HG02610 (cell line): ENCODE results near the gene RANBP3L.
"Not testable (repeated sequence)": the region's sequence is repeated elsewhere in the genome, so short reads cannot be mapped to it uniquely, and the experiment has no call there.

Source experiments
- ATAC-seq: cut with Tn5 transposase; IDR thresholded peaks from one replicate; pipeline ENCODE4 v1.9.1; 2021; ENCODE audit warnings: mild to moderate bottlenecking, moderate library complexity; ENCODE audit not compliant: unreplicated experiment

The RANBP3L gene

DNA sequence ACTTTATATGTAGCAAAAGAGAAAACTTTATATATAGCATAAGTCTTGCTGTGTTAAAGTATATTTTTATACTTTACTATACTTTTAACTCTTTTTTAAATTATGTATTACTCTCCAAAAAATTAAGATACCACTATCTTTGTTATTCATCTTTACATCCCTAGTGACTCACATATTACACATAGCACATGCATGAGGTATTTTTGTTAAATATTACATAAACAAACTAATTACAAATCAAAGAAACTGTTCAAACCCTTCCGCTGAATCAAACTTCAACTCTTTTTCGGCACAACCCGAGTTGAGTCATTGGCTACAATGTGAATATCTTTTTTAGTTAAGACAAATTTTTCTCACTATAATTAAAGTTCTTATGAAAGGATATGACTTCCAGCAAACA is 92.0 kb downstream of the RANBP3L start:
- no peak for ATAC-seq

DNA sequence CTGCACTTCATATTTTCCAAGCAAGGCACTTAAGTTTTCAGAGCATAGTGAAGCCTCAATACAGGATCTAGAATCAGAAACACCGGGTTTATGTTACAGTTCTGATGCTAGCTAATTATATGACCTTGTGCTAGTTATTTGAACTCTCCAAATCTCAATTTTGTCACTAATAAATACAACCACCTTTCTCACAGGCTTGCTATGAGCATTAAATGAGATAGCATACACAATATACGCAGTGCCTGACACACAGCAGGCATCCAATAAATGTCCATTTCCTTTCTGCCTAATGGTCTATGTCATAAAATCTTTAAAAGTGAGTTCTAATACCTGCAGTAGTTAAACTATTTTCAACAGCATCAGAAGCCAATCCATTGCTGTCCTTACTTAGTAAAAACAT is 92.9 kb downstream of the RANBP3L start:
- no peak for ATAC-seq

- no peak for ATAC-seq
Measured at GRCh38 chr5:36206913-36207312, 94.8 kb downstream of the RANBP3L start.

DNA sequence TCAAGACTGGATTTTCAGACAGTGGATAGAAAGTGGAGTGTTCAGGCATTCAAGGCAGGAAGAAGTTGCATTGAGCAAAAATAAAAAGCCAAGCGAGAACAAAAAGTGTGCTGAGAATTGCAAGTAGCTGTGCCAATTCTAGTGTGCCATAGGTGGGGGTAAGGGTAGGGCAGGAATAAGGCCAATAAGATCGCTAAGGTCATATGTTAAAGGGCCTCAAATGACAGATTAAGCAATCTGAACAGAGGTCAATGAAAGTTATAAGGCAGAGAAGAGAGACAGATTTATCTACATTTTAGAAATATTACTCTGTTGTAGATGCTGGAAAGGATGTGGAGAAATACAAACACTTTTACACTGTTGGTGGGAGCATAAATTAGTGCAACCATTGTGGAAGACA is 96.4 kb downstream of the RANBP3L start:
- ATAC-seq, result no peak

DNA sequence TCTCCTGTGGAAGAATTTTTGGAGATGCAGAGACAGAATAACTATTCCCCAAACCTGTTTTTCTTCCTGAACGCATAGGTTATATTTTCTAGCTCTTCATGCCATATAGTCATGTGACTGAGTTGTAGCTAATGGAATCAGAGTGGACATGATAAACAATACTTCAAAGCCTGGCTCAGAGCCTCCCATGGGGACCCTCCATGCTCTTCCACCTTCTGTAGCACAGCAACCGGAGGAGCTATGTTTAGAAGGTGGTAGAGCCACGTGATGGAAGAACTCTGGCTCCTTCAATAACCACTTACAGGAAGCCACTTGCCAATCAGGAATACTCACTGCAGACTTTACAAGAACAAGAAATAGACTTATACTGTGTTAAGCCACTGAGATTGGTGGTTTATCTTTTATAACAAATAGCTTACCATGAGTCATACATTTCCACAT is 99.2 kb downstream of the RANBP3L start:
- no peak for ATAC-seq

GRCh38 chr5:36200513-36200912 is 101.2 kb downstream of the RANBP3L start:
- no peak for ATAC-seq

GRCh38 chr5:36199620-36200019 is 102.1 kb downstream of the RANBP3L start:
- no peak for ATAC-seq

- not testable (repeated sequence) for ATAC-seq
Measured at GRCh38 chr5:36198783-36199182, 102.9 kb downstream of the RANBP3L start.
